Naive thymus-derived CD4-positive, alpha-beta T cell (primary cell): ENCODE data around the gene ENOX2. TPM values are rescaled to one million over a fixed set of nuclear protein-coding genes. Genes with fewer than 3 reads are reported as not detected.

Experiments used
- ATAC-seq: fragments of 150-1000 bp; cut with Tn5 transposase; 2 replicates; pipeline ENCODE4 v1.10.0; 2021; ENCODE audit warnings: mild to moderate bottlenecking, moderate library complexity
- CTCF ChIA-PET: fragments of 350-600 bp; sonication (Branson Sonifier 250); formaldehyde crosslinking; loops from one replicate; lab custom pipeline; 2021; ENCODE audit warnings: antibody characterized with exemption; lab: Charles Lee
- POLR2A ChIA-PET: fragments of 350-600 bp; sonication (Branson Sonifier 250); formaldehyde crosslinking; loops from one replicate; lab custom pipeline; 2021; ENCODE audit warnings: antibody characterized with exemption, inconsistent platforms; lab: Charles Lee
- DNase-seq, 9 donors: peaks; one replicate each; pipeline versions ENCODE4 v3.0.0 to v3.0.0-alpha.2; 2020 to 2022; ENCODE audit warnings: mixed read lengths in 1 of 9
- H3K27ac ChIP-seq: one replicate; pipeline ENCODE4 v1.7.0; 2013; ENCODE audit warnings: mild to moderate bottlenecking, low read depth, low read length, moderate library complexity
- H3K27me3 ChIP-seq, 2 donors: one replicate each; pipeline ENCODE4 v1.7.0; 2013; ENCODE audit warnings: low read length in 2 of 2, mild to moderate bottlenecking in 2 of 2, moderate library complexity in 2 of 2; ENCODE audit not compliant: control insufficient read depth in 2 of 2, insufficient read depth in 2 of 2
- H3K36me3 ChIP-seq, 3 experiments: 1 replicate in 2 of 3; 2 replicates in 1 of 3; pipeline ENCODE4 v1.7.0; 2013; ENCODE audit warnings: low read length in 3 of 3, mild to moderate bottlenecking in 3 of 3, moderate library complexity in 1 of 3; ENCODE audit not compliant: insufficient read depth in 3 of 3, control insufficient read depth in 2 of 3
- H3K4me1 ChIP-seq, 2 donors: one replicate each; pipeline ENCODE4 v1.7.0; 2013; ENCODE audit warnings: low read length in 2 of 2, mild to moderate bottlenecking in 2 of 2, moderate library complexity in 1 of 2; ENCODE audit not compliant: control insufficient read depth in 2 of 2, insufficient read depth in 2 of 2
- H3K4me3 ChIP-seq: 2 replicates; pipeline ENCODE4 v1.7.0; 2013; ENCODE audit warnings: mild to moderate bottlenecking, low read length
- H3K9me3 ChIP-seq, 3 experiments: 1 replicate in 2 of 3; 2 replicates in 1 of 3; pipeline ENCODE4 v1.7.0; 2013; ENCODE audit warnings: low read length in 3 of 3; ENCODE audit not compliant: control insufficient read depth in 2 of 3
- H3K27ac Mint-ChIP-seq, 9 donors: one replicate each; pipeline ENCODE4 v1.8.0; 2020 to 2022; ENCODE audit warnings: mixed read lengths in 9 of 9, mild to moderate bottlenecking in 8 of 9, moderate library complexity in 5 of 9, inconsistent platforms in 2 of 9
- H3K27me3 Mint-ChIP-seq, 5 donors: one replicate each; pipeline ENCODE4 v1.8.0; 2021 to 2022; ENCODE audit warnings: mixed read lengths in 5 of 5, mild to moderate bottlenecking in 1 of 5
- H3K36me3 Mint-ChIP-seq, 5 donors: one replicate each; pipeline ENCODE4 v1.8.0; 2020 to 2022; ENCODE audit warnings: mixed read lengths in 5 of 5, mild to moderate bottlenecking in 3 of 5, inconsistent platforms in 1 of 5
- H3K4me1 Mint-ChIP-seq, 7 donors: one replicate each; pipeline ENCODE4 v1.8.0; 2020 to 2022; ENCODE audit warnings: mixed read lengths in 7 of 7, mild to moderate bottlenecking in 3 of 7, inconsistent platforms in 1 of 7
- H3K4me3 Mint-ChIP-seq, 10 donors: one replicate each; pipeline ENCODE4 v1.8.0; 2020 to 2022; ENCODE audit warnings: mild to moderate bottlenecking in 10 of 10, mixed read lengths in 10 of 10, moderate library complexity in 6 of 10, inconsistent platforms in 2 of 10
- H3K9me3 Mint-ChIP-seq, 11 donors: one replicate each; pipeline ENCODE4 v1.8.0; 2020 to 2022; ENCODE audit warnings: mixed read lengths in 11 of 11, mild to moderate bottlenecking in 4 of 11, inconsistent platforms in 1 of 11, moderate library complexity in 1 of 11
- intact Hi-C, 2 donors: fragments of 100-400 bp; cut with micrococcal nuclease; formaldehyde crosslinking; loops; one replicate each; pipeline ENCODE4 v1.15.1; 2023
- polyA plus RNA-seq, 2 donors: library from polyadenylated mRNA; unstranded; fragments of 300-500 nt; fragmentation: Illumina TruSeq; gene quantifications; one replicate each; pipeline ENCODE4 v1.2.3, GENCODE V29; 2021
- total RNA-seq, 6 experiments: library from RNA in 5 of 6; stranded (reverse) in 5 of 6; gene quantifications; 1 replicate in 5 of 6; 2 replicates in 1 of 6; pipeline ENCODE4 v1.2.3 and lab custom pipeline; 2021 to 2026

ENOX2 gene
- total and polyA plus RNA-seq, 7 experiments from 2014 or later, result 10.3 to 24.0 (median 13.0) TPM

GRCh38 chrX:130694983-130695382, 208.0 kb downstream of the ENOX2 start:
- Histone ChIP-seq H3K27ac (no peak overlapping the region), H3K9me3 (no peaks in the 10 kb centered on the region), H3K27me3 (no peaks in the 10 kb centered on the region), H3K4me3 (no peak overlapping the region), H3K36me3 (no peaks in the 10 kb centered on the region), H3K4me1 (no peaks in the 10 kb centered on the region)
- Mint-ChIP-seq H3K4me3 (no peak overlapping the region), H3K36me3 (peaks cover 0 to 28% (median 5%) of the 10 kb centered on the region in 5 donors), H3K27me3 (no peaks in the 10 kb centered on the region), H3K27ac (no peak overlapping the region), H3K4me1 (no peaks in the 10 kb centered on the region), H3K9me3 (peaks cover 0 to 1% (median 0%) of the 10 kb centered on the region in 11 donors)
- no peak for ATAC-seq
- no peak for DNase-seq
- ChIA-PET POLR2A (no interaction called here), CTCF (no interaction called here)
- intact Hi-C loops, result no loop called here

GRCh38 chrX:130691576-130691975, 211.4 kb downstream of the ENOX2 start:
- Histone ChIP-seq H3K9me3 (no peaks in the 10 kb centered on the region), H3K27me3 (no peaks in the 10 kb centered on the region), H3K4me3 (no peak overlapping the region), H3K36me3 (peaks cover 0 to 4% (median 0%) of the 10 kb centered on the region in 3 experiments), H3K4me1 (no peaks in the 10 kb centered on the region), H3K27ac (no peak overlapping the region)
- no peaks in the 10 kb centered on the region for H3K9me3 Mint-ChIP-seq
- POLR2A ChIA-PET, result no interaction called here
- peaks cover 0 to 33% (median 9%) of the 10 kb centered on the region in 5 donors for H3K36me3 Mint-ChIP-seq
- H3K27ac Mint-ChIP-seq, result no peak overlapping the region
- ATAC-seq (no peak), DNase-seq (no peak)
- CTCF ChIA-PET, result no interaction called here
- H3K27me3 Mint-ChIP-seq, result no peaks in the 10 kb centered on the region
- intact Hi-C loops, result no loop called here
- no peak overlapping the region for H3K4me3 Mint-ChIP-seq
- H3K4me1 Mint-ChIP-seq, result no peaks in the 10 kb centered on the region

GRCh38 chrX:130688360-130688759, 214.6 kb downstream of the ENOX2 start:
- intact Hi-C loops, result no loop called here
- Mint-ChIP-seq H3K4me3 (no peak overlapping the region), H3K27me3 (no peaks in the 10 kb centered on the region), H3K9me3 (peaks cover 0 to 1% (median 0%) of the 10 kb centered on the region in 11 donors), H3K36me3 (peaks cover 5 to 46% (median 27%) of the 10 kb centered on the region in 5 donors), H3K27ac (no peak overlapping the region), H3K4me1 (peaks cover 0 to 1% (median 0%) of the 10 kb centered on the region in 7 donors)
- Histone ChIP-seq H3K4me1 (no peaks in the 10 kb centered on the region), H3K9me3 (no peaks in the 10 kb centered on the region), H3K4me3 (no peak overlapping the region), H3K36me3 (peaks cover 0 to 4% (median 0%) of the 10 kb centered on the region in 3 experiments), H3K27me3 (no peaks in the 10 kb centered on the region), H3K27ac (no peak overlapping the region)
- ATAC-seq (no peak), DNase-seq (no peak)
- ChIA-PET POLR2A (no interaction called here), CTCF (no interaction called here)

- Mint-ChIP-seq H3K9me3 (peaks cover 0 to 1% (median 0%) of the 10 kb centered on the region in 11 donors), H3K27me3 (no peaks in the 10 kb centered on the region), H3K27ac (no peak overlapping the region), H3K36me3 (peaks cover 10 to 41% (median 25%) of the 10 kb centered on the region in 5 donors), H3K4me3 (no peak overlapping the region), H3K4me1 (peaks cover 0 to 1% (median 0%) of the 10 kb centered on the region in 7 donors)
- no peaks in the 10 kb centered on the region for H3K27me3 ChIP-seq
- CTCF ChIA-PET, result no interaction called here
- no peak overlapping the region for H3K27ac ChIP-seq
- no peaks in the 10 kb centered on the region for H3K9me3 ChIP-seq
- no peaks in the 10 kb centered on the region for H3K4me1 ChIP-seq
- H3K4me3 ChIP-seq, result no peak overlapping the region
- DNase-seq, result no peak
- ATAC-seq, result no peak
- POLR2A ChIA-PET, result no interaction called here
- no peaks in the 10 kb centered on the region for H3K36me3 ChIP-seq
- intact Hi-C loops, result no loop called here
These were observed 220.0 kb downstream of the ENOX2 start for GRCh38 chrX:130682990-130683389.

- Histone ChIP-seq H3K4me1 (no peaks in the 10 kb centered on the region), H3K4me3 (no peak overlapping the region), H3K36me3 (no peaks in the 10 kb centered on the region), H3K27ac (no peak overlapping the region), H3K9me3 (no peaks in the 10 kb centered on the region), H3K27me3 (no peaks in the 10 kb centered on the region)
- Mint-ChIP-seq H3K27me3 (no peaks in the 10 kb centered on the region), H3K9me3 (peaks cover 0 to 5% (median 2%) of the 10 kb centered on the region in 11 donors), H3K36me3 (peaks cover 5 to 44% (median 24%) of the 10 kb centered on the region in 5 donors), H3K4me3 (no peak overlapping the region), H3K4me1 (no peaks in the 10 kb centered on the region), H3K27ac (no peak overlapping the region)
- POLR2A ChIA-PET, result no interaction called here
- CTCF ChIA-PET, result no interaction called here
- DNase-seq (no peak), ATAC-seq (no peak)
- intact Hi-C loops, result no loop called here
These were observed 222.6 kb downstream of the ENOX2 start for GRCh38 chrX:130680164-130681035.

- H3K27ac ChIP-seq, result no peak overlapping the region
- H3K27me3 Mint-ChIP-seq, result no peaks in the 10 kb centered on the region
- DNase-seq (no peak), ATAC-seq (no peak)
- ChIA-PET CTCF (no interaction called here), POLR2A (no interaction called here)
- peaks cover 0 to 4% (median 0%) of the 10 kb centered on the region in 3 experiments for H3K9me3 ChIP-seq
- H3K27ac Mint-ChIP-seq, result no peak overlapping the region
- H3K4me1 ChIP-seq, result no peaks in the 10 kb centered on the region
- H3K4me1 Mint-ChIP-seq, result no peaks in the 10 kb centered on the region
- H3K4me3 ChIP-seq, result no peak overlapping the region
- H3K4me3 Mint-ChIP-seq, result no peak overlapping the region
- H3K36me3 ChIP-seq, result peaks cover 0 to 8% (median 0%) of the 10 kb centered on the region in 3 experiments
- no peaks in the 10 kb centered on the region for H3K27me3 ChIP-seq
- intact Hi-C loops, result no loop called here
- H3K9me3 Mint-ChIP-seq, result peaks cover 0 to 24% (median 10%) of the 10 kb centered on the region in 11 donors
- peaks cover 4 to 61% (median 40%) of the 10 kb centered on the region in 5 donors for H3K36me3 Mint-ChIP-seq
These were observed 226.1 kb downstream of the ENOX2 start for GRCh38 chrX:130676861-130677260.
